K562 (cell line): ENCODE results near the gene TMEM252. TPM values are rescaled to one million over a fixed set of nuclear protein-coding genes. Genes with fewer than 3 reads are reported as not detected.

Source experiments
- ATAC-seq: fragments of 200-7000 bp; cut with Tn5 transposase; 3 replicates; pipeline ENCODE4 v1.9.1; 2020; ENCODE audit warnings: moderate library complexity
- BruUV-seq: library from RNA; stranded (reverse); fragments of 400-500 nt; replicated peaks from 2 replicates; lab custom pipeline; 2021; lab: Mats Ljungman, UMichigan
- CTCF ChIA-PET: fragments of 300-600 bp; formaldehyde crosslinking; extraction: SDS; loops from one replicate; lab custom pipeline; 2021; ENCODE audit warnings: low intra/inter-chr PET ratio; lab: Yijun Ruan, JAX
- POLR2A ChIA-PET: fragments of 300-600, 350-650 bp; sonication (Branson Sonifier 250); formaldehyde crosslinking; extraction: SDS; loops from one replicate; lab custom pipeline; 2021; ENCODE audit warnings: antibody characterized with exemption, inconsistent platforms; lab: Yijun Ruan, JAX
- DNase-seq, 4 experiments: peaks; one replicate each; pipeline versions ENCODE4 v3.0.0 to v3.0.0-alpha.2; 2011 to 2018; ENCODE audit warnings: low spot score in 3 of 4, mixed read lengths in 3 of 4; ENCODE audit errors: extremely low read depth in 1 of 4
- FAIRE-seq: peaks from 2 replicates; lab custom pipeline; 2011; peaks lifted over from hg19 to GRCh38; lab: Jason Lieb, UNC
- H2AFZ ChIP-seq: 2 replicates; pipeline ENCODE4 v1.6.0; 2011; ENCODE audit warnings: low read depth, low read length, control low read depth, inconsistent platforms
- H3K27ac ChIP-seq: fragments of 200-600 bp; 3 replicates; pipeline ENCODE4 v1.8.0; 2011; ENCODE audit warnings: low read depth, mild to moderate bottlenecking, control low read depth, inconsistent platforms, low read length, moderate library complexity, mixed read lengths; ENCODE audit errors: extremely low read depth
- H3K27me3 ChIP-seq, 2 experiments: fragments of 300-600 bp in 1 of 2; 2 replicates in 1 of 2; 3 replicates in 1 of 2; pipeline versions ENCODE4 v1.6.0 to v1.8.0; 2011; ENCODE audit warnings: inconsistent platforms in 2 of 2, low read length in 2 of 2, mild to moderate bottlenecking in 1 of 2, mixed read lengths in 1 of 2, moderate library complexity in 1 of 2; ENCODE audit not compliant: control insufficient read depth in 2 of 2, insufficient read depth in 2 of 2
- H3K36me3 ChIP-seq: fragments of 300-600 bp; 3 replicates; pipeline ENCODE4 v1.8.0; 2011; ENCODE audit warnings: mild to moderate bottlenecking, low read length, inconsistent platforms; ENCODE audit not compliant: control insufficient read depth, insufficient read depth
- H3K4me1 ChIP-seq, 2 experiments: fragments of 200-600 bp in 1 of 2; replicated peaks in 1 of 2; 2 replicates in 1 of 2; 3 replicates in 1 of 2; pipeline versions ENCODE4 v1.5.1 to v1.8.0; 2011; ENCODE audit warnings: inconsistent platforms in 2 of 2, low read length in 2 of 2, mild to moderate bottlenecking in 1 of 2, mixed read lengths in 1 of 2, moderate library complexity in 1 of 2; ENCODE audit not compliant: control insufficient read depth in 2 of 2, insufficient read depth in 2 of 2
- H3K4me2 ChIP-seq: 2 replicates; pipeline ENCODE4 v1.6.1; 2011; ENCODE audit warnings: low read length, control low read depth, inconsistent platforms, mixed read lengths; ENCODE audit not compliant: insufficient read depth
- H3K4me3 ChIP-seq: fragments of 200-600 bp; sonication (generic), shearing (Covaris generic); 2 replicates; pipeline ENCODE4 v1.5.1; 2016; ENCODE audit warnings: control low read depth, inconsistent platforms
- H3K79me2 ChIP-seq: fragments of 200-600 bp; 3 replicates; pipeline ENCODE4 v1.8.0; 2011; ENCODE audit warnings: low read length, inconsistent platforms; ENCODE audit not compliant: control insufficient read depth, insufficient read depth
- H3K9ac ChIP-seq, 2 experiments: 2 replicates each; pipeline versions ENCODE4 v1.6.0 to v1.6.1; 2011; ENCODE audit warnings: low read depth in 2 of 2, low read length in 2 of 2, control low read depth in 1 of 2, inconsistent platforms in 1 of 2, mild to moderate bottlenecking in 1 of 2, mixed read lengths in 1 of 2; ENCODE audit not compliant: insufficient read depth in 1 of 2
- H3K9me1 ChIP-seq: one replicate; pipeline ENCODE4 v1.6.0; 2011; ENCODE audit warnings: inconsistent platforms, mild to moderate bottlenecking, low read length, moderate library complexity; ENCODE audit not compliant: control insufficient read depth, insufficient read depth
- H3K9me3 ChIP-seq: replicated peaks from 2 replicates; pipeline ENCODE4 v1.5.1; 2011; ENCODE audit warnings: low read depth, low read length, inconsistent platforms; ENCODE audit not compliant: control insufficient read depth, insufficient read depth
- H4K20me1 ChIP-seq: replicated peaks from 2 replicates; pipeline ENCODE4 v1.6.1; 2011; ENCODE audit warnings: low read length, inconsistent platforms, mixed read lengths; ENCODE audit not compliant: control insufficient read depth, insufficient read depth
- BRCA1 ChIP-seq, 2 experiments: fragments of 450-650 bp in 1 of 2; sonication (generic) in 1 of 2; formaldehyde crosslinking in 1 of 2; IDR thresholded peaks; 2 replicates each; pipeline versions ENCODE4 v1.5.0 to v1.6.1; 2017 to 2020; ENCODE audit warnings: mild to moderate bottlenecking in 1 of 2, missing genetic modification reagents in 1 of 2
- HNRNPUL1 ChIP-seq: fragments of 200-400 bp; formaldehyde crosslinking; IDR thresholded peaks from 2 replicates; pipeline ENCODE4 v1.6.1; 2017; ENCODE audit warnings: low read length
- JUN ChIP-seq, 2 experiments: sonication (generic) in 1 of 2; formaldehyde crosslinking in 1 of 2; IDR thresholded peaks; 2 replicates each; pipeline versions ENCODE4 v1.6.1 to v1.8.0; 2012 to 2022; ENCODE audit warnings: borderline replicate concordance in 2 of 2, mild to moderate bottlenecking in 2 of 2, improper control_type of control experiment in 1 of 2, low read depth in 1 of 2, low read length in 1 of 2, missing genetic modification reagents in 1 of 2
- RUNX1 ChIP-seq: sonication (generic); IDR thresholded peaks from 2 replicates; pipeline ENCODE4 v1.6.1; 2016; ENCODE audit warnings: antibody characterized with exemption, low read depth
- SAFB ChIP-seq: fragments of 200-400 bp; formaldehyde crosslinking; IDR thresholded peaks from 2 replicates; pipeline ENCODE4 v1.6.1; 2017; ENCODE audit warnings: low read depth, low read length, borderline replicate concordance
- ZNF23 ChIP-seq: fragments of 250-450 bp; sonication (Bioruptor Pico); IDR thresholded peaks from 2 replicates; pipeline ENCODE4 v1.4.0; 2020; ENCODE audit warnings: mild to moderate bottlenecking
- WGBS: fragments of 100-300 bp; shearing (Covaris generic); methylation state at CpG from one replicate; pipeline ENCODE4 v1.1.6; 2016; ENCODE audit warnings: low coverage, mixed read lengths; ENCODE audit not compliant: insufficient coverage; ENCODE audit errors: missing lambda C conversion rate; 5-methylcytosine and 5-hydroxymethylcytosine counted together
- in situ Hi-C: fragments of 300-500 bp; cut with MboI; formaldehyde crosslinking; loops from 4 replicates; pipeline ENCODE4 v1.15.0; 2018; ENCODE audit warnings: inconsistent platforms, mixed read lengths
- intact Hi-C: fragments of 100-400 bp; cut with micrococcal nuclease; formaldehyde crosslinking; loops from 2 replicates; pipeline ENCODE4 v1.14.2; 2022
- polyA plus RNA-seq, 8 experiments: library from polyadenylated mRNA; depleted of rRNA in 4 of 8; stranded (reverse) in 5 of 8; unstranded in 3 of 8; fragments of >200 nt; fragmentation: Nextera tagmentation in 2 of 8; fragmentation: Illumina TruSeq in 1 of 8; extraction: Ambion mirVana in 2 of 8; extraction: Trizol in 1 of 8; gene quantifications; 2 replicates each; pipeline versions ENCODE4 v1.2.1 to v1.2.3, GENCODE V29; 2011 to 2014; ENCODE audit warnings: inconsistent platforms in 1 of 8, missing spikeins in 1 of 8
- total RNA-seq, 7 experiments: library from RNA; depleted of rRNA in 6 of 7; stranded (reverse); fragments of >200 nt in 6 of 7; fragmentation: Illumina TruSeq in 2 of 7; extraction: Trizol in 2 of 7; gene quantifications; 2 replicates each; pipeline versions ENCODE4 v1.2.1 to v1.2.3, GENCODE V29; 2011 to 2021; ENCODE audit warnings: low replicate concordance in 1 of 7
- TF ChIP-seq, protein P1 (sequence below): fragments of 450-650 bp; IDR thresholded peaks from 2 replicates; pipeline ENCODE4 v1.6.1; 2016; ENCODE audit warnings: low read depth
- TF ChIP-seq, protein P2 (sequence below): conservative IDR thresholded peaks from 2 replicates; pipeline ENCODE4 v1.6.1; 2011; ENCODE audit warnings: low read depth, mild to moderate bottlenecking, low read length; ENCODE audit not compliant: control insufficient read depth

The TMEM252 gene
- total and polyA plus RNA-seq, 9 of the 15 experiments (the other 6 are each of a cell fraction or from before 2014, with no cell fraction given), result not detected

DNA sequence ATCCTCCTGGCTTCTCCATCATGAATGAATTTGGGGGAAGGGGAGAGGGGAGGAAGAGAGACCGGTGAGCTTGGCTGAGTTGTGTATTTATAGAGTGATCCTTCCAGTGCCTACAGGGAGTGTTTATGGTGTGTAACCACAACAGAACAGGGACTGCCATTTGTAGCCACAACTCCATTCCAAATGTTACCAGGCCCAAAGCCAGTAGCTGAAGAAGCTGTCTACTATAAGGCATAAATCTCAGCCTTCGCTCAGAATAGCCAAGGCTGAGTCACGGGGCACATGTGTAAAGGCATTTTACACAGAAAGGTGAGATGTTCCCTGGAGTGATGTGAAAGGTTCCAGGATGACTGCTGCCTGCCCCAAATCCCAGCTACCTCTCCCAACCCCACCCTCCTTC, 2.5 kb downstream of the TMEM252 start:
- POLR2A ChIA-PET, result interaction anchor here (0.6 kb wide), 1 partner anchor 30 kb away, joined by 3 read pairs; no protein-coding TSS in a partner anchor
- Histone ChIP-seq H3K9me3 (no peaks in the 10 kb centered on the region), H3K27ac (no peak overlapping the region), H3K4me2 (no peak overlapping the region), H3K79me2 (no peaks in the 10 kb centered on the region), H2AFZ (no peak overlapping the region), H3K9ac (no peak overlapping the region), H3K36me3 (no peaks in the 10 kb centered on the region), H4K20me1 (no peaks in the 10 kb centered on the region), H3K27me3 (peaks cover 0 to 8% of the 10 kb centered on the region in 2 experiments; a peak in 3 of 5 replicates), H3K4me1 (no peaks in the 10 kb centered on the region), H3K9me1 (no peaks in the 10 kb centered on the region), H3K4me3 (no peak overlapping the region)
- CTCF ChIA-PET, result no interaction called here
- DNase-seq (no peak), FAIRE-seq (no peak), ATAC-seq (no peak)
- intact Hi-C loops (no loop called here), in situ Hi-C loops (no loop called here)
- BruUV-seq, result no TSS peak
- TF ChIP-seq HNRNPUL1 (no peak), ZNF23 (no peak), BRCA1 (IDR thresholded peaks at IDR 0.05) (no peak), BRCA1 (CRISPR knock-in tag; IDR thresholded peaks at IDR 0.05) (no peak), JUN (IDR thresholded peaks at IDR 0.05; ENCODE audit: borderline replicate concordance, low read depth, low read length) (no peak), JUN (CRISPR knock-in tag; IDR thresholded peaks at IDR 0.05; ENCODE audit: borderline replicate concordance) (no peak), SAFB (no peak), RUNX1 (no peak)
- TF ChIP-seq, protein P1, sequence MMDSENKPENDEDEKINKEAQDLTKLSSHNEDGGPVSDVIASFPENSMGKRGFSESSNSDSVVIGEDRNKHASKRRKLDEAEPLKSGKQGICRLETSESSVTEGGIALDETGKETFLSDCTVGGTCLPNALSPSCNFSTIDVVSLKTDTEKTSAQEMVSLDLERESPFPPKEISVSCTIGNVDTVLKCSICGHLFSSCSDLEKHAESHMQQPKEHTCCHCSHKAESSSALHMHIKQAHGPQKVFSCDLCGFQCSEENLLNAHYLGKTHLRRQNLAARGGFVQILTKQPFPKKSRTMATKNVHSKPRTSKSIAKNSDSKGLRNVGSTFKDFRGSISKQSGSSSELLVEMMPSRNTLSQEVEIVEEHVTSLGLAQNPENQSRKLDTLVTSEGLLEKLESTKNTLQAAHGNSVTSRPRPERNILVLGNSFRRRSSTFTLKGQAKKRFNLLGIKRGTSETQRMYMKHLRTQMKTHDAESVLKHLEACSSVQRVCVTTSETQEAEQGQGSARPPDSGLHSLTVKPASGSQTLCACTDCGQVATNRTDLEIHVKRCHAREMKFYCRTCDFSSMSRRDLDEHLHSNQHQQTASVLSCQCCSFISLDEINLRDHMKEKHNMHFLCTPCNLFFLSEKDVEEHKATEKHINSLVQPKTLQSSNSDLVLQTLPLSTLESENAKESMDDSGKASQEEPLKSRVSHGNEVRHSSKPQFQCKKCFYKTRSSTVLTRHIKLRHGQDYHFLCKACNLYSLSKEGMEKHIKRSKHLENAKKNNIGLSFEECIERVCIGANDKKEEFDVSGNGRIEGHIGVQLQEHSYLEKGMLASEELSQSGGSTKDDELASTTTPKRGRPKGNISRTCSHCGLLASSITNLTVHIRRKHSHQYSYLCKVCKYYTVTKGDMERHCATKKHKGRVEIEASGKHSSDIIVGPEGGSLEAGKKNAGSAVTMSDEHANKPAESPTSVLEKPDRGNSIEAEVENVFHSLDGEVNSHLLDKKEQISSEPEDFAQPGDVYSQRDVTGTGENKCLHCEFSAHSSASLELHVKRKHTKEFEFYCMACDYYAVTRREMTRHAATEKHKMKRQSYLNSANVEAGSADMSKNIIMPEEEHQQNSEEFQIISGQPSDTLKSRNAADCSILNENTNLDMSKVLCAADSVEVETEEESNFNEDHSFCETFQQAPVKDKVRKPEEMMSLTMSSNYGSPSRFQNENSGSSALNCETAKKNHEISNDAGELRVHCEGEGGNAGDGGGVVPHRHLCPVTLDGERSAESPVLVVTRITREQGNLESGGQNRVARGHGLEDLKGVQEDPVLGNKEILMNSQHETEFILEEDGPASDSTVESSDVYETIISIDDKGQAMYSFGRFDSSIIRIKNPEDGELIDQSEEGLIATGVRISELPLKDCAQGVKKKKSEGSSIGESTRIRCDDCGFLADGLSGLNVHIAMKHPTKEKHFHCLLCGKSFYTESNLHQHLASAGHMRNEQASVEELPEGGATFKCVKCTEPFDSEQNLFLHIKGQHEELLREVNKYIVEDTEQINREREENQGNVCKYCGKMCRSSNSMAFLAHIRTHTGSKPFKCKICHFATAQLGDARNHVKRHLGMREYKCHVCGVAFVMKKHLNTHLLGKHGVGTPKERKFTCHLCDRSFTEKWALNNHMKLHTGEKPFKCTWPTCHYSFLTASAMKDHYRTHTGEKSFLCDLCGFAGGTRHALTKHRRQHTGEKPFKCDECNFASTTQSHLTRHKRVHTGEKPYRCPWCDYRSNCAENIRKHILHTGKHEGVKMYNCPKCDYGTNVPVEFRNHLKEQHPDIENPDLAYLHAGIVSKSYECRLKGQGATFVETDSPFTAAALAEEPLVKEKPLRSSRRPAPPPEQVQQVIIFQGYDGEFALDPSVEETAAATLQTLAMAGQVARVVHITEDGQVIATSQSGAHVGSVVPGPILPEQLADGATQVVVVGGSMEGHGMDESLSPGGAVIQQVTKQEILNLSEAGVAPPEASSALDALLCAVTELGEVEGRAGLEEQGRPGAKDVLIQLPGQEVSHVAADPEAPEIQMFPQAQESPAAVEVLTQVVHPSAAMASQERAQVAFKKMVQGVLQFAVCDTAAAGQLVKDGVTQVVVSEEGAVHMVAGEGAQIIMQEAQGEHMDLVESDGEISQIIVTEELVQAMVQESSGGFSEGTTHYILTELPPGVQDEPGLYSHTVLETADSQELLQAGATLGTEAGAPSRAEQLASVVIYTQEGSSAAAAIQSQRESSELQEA, result no peak
- TF ChIP-seq, protein P2, sequence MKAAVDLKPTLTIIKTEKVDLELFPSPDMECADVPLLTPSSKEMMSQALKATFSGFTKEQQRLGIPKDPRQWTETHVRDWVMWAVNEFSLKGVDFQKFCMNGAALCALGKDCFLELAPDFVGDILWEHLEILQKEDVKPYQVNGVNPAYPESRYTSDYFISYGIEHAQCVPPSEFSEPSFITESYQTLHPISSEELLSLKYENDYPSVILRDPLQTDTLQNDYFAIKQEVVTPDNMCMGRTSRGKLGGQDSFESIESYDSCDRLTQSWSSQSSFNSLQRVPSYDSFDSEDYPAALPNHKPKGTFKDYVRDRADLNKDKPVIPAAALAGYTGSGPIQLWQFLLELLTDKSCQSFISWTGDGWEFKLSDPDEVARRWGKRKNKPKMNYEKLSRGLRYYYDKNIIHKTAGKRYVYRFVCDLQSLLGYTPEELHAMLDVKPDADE, result no peak
- 2% methylated on average over 3 of the region's 3 CpGs for WGBS
